HG02642 (cell line): ENCODE results near the gene FBXO45.
A peak's percentile ranks its signal among the peaks of the same experiment; 100 is the strongest.
"Not testable (repeated sequence)": the region's sequence is repeated elsewhere in the genome, so short reads cannot be mapped to it uniquely, and the experiment has no call there.

Source experiments
- ATAC-seq: cut with Tn5 transposase; IDR thresholded peaks from one replicate; pipeline ENCODE4 v1.9.1; 2021; ENCODE audit warnings: mild to moderate bottlenecking; ENCODE audit not compliant: unreplicated experiment, poor library complexity

FBXO45 gene, protein sequence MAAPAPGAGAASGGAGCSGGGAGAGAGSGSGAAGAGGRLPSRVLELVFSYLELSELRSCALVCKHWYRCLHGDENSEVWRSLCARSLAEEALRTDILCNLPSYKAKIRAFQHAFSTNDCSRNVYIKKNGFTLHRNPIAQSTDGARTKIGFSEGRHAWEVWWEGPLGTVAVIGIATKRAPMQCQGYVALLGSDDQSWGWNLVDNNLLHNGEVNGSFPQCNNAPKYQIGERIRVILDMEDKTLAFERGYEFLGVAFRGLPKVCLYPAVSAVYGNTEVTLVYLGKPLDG

DNA sequence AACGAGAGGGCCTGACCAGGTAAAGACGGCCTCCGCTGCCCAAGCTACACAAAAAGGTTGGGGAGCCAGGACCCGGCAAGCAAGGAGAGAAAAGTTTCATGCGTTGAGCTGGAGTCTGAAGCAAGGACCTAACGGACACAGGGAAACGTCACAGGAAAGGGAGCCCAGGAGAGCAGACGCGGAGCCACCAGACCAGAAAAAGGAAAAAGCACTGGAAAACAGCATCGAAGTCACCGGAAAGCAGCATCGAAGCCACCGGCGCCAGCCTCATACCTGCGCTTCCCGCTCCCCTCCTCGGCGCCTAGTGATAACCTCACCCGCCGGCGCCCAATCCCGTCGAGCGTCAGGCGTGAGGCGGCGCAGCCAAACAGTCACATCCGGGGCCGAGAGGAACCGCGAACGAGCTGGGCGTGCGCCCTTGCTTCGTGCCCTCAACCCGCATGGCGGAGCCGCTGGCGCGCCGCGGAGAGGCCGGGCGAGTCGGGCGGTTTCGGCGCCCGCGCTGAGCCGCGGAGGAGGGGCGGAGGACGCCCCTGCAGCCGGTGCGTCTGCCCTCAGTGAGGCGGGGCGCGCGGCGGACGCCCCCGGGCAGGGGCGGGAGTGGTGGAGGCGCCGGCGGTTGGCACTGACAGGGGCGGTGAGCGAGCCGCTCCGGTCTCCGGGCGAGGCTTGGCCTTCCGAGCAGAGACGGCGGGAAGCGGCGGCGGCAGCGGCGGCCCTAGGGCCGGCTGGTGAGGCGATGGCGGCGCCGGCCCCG lies at the start of gene FBXO45, which contains the start of gene WDR53:
Gene FBXO45 (plus strand): TSS at position 415 of the 757 bp plus-strand sequence. CDS start 325 bp downstream, at position 740.
Gene WDR53 (minus strand): TSS at position 309 of the 757 bp plus-strand sequence. CDS start 7,079 bp downstream, outside the sequence.
- peak; percentile 94 for ATAC-seq

DNA sequence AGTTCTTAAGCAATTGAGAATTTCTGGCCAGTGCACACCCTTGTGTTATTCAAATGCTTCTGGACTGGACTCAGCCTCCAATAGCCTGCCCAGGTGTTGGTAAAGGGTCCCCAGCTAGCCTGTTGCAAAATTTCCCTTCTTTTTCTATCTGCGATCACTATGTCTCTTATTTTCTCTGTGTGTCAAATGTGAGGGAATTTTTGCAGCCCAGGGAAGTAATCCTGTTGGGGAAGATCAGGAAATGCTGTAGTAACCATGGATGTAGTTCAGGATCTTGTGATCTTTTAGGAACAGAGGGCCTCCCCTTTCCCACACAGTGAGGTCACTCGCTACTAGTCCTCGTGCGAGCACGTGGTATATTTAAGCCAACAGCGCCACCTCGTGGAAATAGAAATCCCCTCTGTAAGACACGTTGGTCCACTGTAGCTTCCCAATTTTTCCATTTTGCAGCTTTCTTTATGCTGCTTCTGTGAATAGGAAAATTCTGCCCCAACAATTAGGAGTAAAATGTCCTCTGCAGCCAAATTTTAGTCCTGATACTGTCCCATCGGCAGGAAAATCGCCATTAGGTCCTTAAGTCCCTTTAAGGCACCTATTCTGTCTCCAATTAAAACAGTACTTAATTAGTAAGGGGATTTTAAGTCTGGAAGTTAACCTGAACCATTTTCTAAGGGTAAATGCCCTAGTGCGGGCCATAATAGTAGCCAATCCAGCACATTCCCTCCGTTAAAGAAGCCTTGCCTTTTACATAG lies 49.3 kb upstream of the FBXO45 start:
- ATAC-seq = no peak

DNA sequence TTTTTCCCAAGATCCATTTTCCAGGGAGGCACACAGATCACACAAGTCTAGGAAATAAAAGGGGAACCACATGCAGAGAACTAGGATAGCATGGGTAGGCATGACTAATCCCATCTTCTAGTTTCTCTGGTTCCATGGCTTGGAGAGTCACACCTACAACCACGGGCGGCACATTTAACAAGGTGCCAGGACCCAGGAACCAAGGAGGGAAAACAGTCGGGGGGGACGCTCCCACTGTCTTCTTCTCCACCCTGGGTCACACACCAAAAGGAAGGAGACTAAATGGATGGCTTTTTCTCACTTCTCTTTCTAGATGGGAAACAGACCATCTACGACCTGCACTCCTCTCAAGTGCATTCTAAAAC lies 48.8 kb upstream of the FBXO45 start:
- ATAC-seq = no peak

DNA sequence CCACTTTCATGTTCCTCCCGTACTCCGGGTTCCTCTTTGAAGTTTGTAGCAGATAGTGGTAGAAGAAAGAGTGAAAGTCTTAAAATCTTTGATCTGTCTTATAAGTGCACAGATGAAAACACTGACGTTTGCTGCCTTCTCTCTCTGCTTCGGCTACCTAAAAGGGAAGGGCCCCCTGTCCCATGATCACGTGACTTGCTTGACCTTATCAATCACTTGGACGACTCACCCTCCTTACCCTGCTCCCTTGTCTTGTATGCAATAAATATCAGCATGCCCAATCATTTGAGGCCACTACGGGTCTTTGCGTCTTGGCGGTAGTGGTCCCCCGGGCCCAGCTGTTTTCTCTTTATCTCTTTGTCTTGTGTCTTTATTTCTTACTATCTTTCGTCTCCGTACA lies 47.2 kb upstream of the FBXO45 start:
- ATAC-seq = not testable (repeated sequence)

DNA sequence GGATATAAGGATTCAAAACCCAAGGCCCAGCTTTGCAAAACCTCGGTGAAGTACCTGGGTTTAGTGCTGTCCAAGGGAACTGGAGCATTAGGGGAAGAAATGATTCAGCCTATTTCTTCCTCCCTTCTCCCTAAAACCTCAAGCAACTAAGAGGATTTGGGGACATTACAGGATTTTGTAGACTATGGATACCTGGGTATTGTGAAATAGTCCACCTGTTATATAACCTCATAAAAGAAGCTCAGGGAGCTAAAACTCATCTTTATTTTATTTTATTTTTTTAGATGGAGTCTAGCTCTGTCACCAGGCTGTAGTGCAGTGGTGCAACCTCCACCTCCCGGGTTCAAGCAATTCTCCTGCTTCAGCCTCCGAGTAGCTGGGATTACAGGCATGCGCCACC lies 44.6 kb upstream of the FBXO45 start:
- no peak for ATAC-seq

DNA sequence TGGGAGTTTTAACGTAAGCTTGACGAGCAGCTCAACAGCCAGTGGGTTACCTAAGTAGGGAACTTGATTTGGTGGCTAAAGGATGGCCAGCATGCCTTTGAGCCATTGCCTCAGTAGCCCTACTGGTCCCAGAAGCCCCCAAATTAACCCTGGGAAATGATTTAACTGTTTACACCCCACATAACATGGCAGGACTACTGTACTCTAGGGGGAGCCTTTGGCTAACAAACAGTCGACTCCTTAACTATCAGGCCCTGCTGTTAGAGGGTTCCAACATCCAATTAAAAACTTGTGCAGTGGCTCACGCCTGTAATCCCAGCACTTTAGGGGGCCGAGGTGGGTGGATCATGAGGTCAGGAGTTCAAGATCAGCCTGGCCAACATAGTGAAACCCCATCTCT lies 43.9 kb upstream of the FBXO45 start:
- no peak for ATAC-seq

DNA sequence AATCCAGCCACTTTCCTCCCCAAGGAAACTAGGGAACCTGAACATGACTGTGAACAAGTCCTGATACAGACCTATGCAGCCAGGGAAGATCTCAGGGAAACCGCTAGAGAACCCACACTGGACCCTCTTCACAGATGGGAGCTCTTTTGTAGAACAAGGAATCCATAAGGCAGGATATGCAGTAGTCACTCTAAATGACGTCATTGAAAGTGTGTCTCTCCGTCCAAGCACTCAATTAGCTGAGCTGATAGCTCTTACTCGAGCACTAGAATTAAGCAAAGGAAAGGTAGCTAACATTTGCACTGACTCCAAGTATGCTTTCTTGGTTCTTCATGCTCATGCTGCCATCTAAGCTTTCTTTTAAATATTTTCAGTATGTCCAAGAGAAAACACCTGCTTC lies 43.3 kb upstream of the FBXO45 start:
- no peak for ATAC-seq

DNA sequence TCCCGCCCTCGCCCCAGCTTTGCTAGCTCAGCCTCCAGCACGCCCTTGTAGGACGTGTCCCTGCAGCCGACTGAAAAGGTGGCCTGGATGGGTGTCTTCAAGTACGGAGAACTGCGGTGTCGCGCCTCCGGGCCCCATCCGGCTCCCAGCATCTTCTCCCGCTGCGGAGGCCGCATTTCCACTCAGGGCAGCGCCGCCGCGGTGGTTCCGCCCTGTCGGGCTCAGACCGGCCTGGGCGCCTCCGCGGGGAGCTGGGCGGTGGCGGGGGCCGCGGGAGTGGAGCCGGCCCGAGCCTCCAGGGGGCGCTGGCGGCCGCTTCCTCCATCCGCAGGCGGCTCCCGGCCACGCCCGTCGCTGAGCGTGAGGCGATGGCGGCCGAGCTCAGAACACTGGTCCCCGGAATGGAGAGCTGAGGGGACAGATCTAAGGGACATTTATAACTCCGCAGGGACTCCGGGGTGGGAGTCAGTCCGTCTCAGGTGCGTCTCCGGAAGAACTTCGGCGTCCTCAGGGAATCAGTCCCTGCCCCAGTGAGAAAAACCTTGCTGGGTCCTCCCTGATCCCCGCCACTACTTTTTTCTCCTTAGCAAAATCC lies 39.7 kb upstream of the FBXO45 start:
- ATAC-seq = peak; percentile 84

DNA sequence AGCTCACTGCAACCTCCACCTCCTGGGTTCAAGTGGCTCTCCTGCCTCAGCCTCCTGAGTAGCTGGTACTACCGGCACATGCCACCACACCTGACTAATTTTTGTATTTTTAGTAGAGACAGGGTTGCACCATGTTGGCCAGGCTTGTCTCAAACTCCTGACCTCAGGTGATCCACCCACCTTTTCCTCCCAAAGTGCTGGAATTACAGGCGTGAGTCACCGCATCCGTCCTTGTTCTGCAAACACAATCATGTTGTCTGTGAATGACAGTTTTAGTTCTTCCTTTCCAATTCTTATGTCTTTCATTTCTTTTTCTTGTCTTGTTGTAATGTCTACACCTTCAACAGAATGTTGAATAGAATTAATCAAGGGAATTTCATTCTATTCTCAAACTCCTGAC lies 37.0 kb upstream of the FBXO45 start:
- no peak for ATAC-seq

DNA sequence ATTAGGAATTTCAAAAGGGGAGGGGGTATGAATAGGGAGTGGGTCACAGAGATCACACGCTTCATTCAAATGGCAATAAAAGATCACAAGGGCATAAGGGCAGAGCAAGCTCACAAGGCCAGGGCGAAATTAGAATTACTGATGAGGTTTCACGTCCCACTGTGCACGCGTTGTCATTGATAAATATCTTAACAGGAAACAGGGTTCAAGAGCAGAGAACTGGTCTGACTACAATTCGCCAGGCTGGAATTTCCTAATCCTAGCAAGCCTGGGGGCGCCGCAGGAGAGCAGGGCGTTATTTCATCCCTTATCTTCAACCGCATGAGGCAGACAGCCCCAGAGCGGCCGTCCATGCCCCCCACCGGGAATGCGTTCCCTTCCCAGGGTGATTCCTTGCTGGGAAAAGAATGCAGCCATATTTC lies 35.2 kb upstream of the FBXO45 start:
- no peak for ATAC-seq

DNA sequence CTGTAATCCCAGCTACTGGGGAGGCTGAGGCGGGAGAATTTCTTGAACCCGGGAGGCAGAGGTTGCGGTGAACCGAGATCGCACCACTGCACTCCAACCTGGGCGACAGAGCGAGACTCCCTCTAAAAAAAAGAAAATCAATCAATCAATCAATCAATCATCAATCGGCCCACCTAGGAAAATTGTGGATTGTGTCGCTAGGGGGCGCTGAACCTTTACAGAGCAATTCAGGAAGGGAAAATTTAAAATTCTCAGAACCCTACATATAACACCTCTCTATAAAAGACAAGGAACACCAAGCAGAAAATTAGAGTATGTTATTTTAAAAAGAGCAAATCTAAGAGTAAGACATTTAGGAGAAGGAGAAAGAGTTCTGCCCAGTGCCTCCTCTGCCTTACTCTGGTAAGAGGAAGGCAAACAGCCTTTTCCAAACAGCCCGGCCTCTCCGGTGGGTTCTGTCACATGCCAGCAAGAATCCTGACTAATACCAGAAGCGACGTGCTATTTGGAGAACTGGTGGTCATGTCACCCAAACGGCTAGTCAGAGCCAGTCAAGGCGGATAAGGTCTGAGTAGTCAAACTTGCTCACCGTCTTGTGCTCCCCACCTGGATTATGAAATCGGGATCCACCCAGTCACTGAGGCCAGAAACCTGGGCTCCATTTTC lies 31.0 kb upstream of the FBXO45 start:
- no peak for ATAC-seq

DNA sequence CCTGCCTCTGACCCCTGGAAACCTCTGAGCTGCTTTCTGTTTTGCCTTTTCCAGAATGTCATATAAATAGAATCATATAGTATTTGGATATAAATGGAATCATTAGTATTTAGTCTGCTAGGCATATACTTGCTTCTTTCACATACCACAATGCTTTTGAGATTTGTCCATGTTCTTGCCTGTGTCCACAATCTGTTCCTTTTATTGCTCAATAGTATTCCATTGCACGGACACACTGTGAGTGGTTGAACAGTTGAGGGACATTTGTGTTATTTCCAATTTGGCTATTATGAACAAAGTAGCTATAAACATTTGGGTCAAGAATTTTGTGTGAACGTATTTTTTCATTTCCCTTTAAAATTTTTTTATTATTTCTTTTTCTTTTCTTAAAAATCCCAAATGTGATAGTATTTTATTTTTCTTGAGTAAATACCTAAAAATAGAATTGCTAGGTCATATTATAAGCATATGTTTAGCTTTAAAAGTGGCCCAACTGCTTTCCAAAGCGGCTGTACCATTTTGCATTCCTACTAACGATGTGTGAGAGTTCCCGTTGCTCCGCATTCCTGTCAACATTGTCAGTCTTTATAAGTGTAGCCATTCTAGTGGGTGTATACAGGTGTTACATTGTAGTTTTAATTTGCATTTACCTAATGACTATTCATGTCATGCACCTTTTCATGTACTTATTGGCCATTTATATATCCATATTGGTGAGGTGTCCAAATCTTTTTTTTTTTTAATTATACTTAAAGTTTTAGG lies 26.6 kb upstream of the FBXO45 start:
- ATAC-seq = no peak

DNA sequence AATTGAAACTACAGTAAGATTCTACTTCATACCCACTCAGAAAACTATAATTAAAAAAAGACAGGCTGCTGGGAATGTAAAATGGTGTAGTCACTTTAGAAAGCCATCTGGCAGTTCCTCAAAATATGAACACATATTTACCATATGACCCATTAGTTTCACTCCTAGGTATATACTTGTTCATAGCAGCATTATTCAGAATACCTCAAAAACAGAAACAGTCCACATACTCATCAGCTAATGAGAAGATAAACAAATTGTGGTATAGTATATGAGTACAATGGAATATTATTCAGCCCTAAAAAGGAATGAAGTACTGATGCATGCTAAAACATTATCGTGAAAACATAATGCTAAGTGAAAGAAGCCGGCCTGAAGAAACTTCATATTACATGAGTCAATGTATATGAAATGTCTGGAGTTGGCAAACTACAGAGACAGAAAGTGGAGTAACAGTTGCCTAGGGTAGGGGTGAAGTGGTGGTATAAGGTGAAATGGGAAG lies 23.9 kb upstream of the FBXO45 start:
- no peak for ATAC-seq

DNA sequence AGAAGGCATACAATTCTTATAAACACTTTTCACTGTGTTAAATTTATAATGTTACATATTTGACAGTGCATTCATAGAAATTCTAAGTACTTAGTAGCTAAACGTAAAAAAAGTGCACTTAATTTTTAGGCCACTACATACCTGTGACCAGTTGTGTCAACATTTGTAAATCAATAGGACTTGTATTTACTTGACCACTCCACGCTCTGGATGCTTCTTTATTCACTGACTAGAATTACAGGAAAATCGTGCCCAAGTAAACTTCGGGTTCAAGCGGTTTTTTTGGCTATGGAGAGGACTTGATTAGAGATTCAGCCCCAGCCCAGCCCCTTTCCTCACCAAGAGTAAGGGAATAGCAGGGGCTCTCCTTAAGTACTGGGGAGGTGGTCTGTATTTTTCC lies 21.9 kb upstream of the FBXO45 start:
- ATAC-seq = no peak

DNA sequence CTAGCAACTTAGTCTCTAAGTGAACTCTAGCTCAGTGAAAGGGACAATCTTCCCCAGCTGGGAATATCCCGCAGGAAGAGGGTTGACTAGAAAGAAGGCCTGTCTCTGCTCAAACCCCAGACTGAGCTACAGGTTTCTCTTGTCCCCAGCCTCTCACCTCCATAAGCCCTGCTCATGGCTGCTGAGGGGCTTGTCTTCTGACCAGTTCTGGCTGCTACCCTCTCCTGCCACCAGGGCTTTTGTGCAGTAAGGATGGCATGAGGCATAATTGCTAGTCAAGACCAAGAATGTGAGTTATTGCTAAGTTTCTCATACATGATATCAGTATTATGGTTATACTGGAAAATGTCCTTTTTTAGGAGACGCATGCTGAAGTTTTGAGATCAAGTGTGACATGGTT lies 21.4 kb upstream of the FBXO45 start:
- ATAC-seq = no peak

DNA sequence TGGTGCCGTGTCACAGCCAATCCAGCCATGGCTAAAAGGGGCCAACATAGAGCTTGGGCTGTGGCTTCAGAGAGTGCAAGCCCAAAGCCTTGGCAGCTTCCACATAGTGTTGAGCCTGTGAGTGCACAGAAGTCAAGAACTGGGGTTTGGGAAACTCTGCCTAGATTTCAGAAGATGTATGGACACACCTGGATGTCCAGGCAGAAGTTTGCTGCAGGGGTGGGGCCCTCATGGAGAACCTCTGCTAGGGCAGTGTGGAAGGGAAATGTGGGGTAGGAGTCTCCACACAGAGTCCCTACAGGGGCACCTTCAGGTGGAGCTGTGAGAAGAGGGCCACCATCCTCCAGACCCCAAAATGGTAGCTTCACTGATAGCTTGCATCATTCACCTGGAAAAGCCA lies 19.1 kb upstream of the FBXO45 start:
- ATAC-seq = not testable (repeated sequence)

DNA sequence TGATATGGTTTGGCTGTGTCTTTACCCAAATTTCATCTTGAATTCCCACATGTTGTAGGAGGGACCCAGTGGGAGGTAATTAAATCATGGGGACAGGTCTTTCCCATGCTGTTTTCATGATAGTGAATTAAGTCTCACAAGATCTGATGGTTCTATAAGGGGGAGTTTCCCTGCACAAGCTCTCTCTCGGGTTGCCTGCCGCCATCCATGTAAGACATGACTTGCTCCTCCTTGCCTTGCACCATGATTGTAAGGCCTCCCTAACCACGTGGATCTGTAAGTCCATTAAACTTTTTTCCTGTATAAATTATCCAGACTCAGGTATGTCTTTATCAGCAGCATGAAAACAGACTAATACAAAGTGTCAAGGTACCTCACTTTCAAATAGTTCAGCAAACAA lies 18.3 kb upstream of the FBXO45 start:
- ATAC-seq = not testable (repeated sequence)

DNA sequence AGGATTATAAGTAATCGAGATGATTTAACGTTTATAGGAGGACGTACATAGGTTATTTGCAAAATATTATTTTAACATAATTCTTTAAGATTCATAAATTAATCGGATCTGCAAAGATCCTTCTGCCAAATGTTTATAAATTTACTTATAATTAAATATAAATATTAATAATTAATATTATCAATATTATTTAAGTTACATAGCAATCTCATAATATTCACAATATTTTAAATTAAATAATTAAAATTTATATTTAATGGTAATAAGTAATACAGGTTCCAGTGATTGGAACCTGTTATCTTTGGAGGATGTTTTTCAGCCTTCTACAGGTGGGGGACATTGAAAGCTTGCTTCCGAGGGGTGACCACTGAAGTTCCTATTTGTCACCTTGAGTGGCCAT lies 16.2 kb upstream of the FBXO45 start:
- no peak for ATAC-seq

DNA sequence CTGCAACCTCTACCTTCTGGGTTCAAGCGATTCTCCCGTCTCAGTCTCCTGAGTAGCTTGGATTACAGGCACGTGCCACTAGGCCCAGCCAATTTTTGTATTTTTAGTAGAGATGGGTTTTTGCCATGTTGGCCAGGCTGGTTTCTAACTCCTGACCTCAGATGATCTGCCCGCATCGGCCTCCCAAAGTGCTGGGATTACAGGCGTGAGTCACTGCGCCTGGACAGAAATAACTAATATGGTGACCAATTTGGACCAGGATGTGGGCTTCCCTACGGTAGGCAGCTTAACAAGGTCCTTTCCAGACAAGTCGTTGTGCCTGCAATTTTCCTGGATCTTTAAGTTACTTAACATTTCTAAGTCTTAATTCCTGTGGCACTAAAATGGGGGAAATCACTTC lies 14.9 kb upstream of the FBXO45 start:
- ATAC-seq = no peak
